ENCODE measurements around the gene P4HTM. TPM values are rescaled to one million over a fixed set of nuclear protein-coding genes. Genes with fewer than 3 reads are reported as not detected.

The P4HTM gene
- total RNA-seq, 1 experiment from 2014 or later = 63.0 TPM

- CTCF ChIA-PET = interaction anchor here (0.7 kb wide), 1 partner anchor 824 kb away, joined by 5 read pairs; no protein-coding TSS in a partner anchor
These were observed 19.4 kb downstream of the P4HTM start for GRCh38 chr3:49009396-49009795.

DNA sequence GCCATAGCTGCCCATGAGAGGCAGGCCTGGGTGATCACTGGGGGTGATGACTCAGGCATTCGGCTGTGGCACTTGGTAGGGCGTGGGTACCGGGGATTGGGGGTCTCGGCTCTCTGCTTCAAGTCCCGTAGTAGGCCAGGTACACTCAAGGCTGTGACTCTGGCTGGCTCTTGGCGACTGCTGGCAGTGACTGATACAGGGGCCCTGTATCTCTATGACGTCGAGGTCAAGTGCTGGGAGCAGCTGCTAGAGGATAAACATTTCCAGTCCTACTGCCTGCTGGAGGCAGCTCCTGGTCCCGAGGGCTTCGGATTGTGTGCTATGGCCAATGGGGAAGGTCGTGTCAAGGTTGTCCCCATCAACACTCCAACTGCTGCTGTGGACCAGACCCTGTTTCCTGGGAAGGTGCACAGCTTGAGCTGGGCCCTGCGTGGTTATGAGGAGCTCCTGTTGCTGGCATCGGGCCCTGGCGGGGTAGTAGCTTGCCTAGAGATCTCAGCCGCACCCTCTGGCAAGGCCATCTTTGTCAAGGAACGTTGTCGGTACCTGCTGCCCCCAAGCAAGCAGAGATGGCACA lies 22.5 kb downstream of the P4HTM start:
- intact Hi-C loops (cut with micrococcal nuclease; ENCODE audit: unreplicated experiment) = no loop called here
- H3K36me3 Mint-ChIP-seq (ENCODE audit: insufficient read depth, unreplicated experiment) = peaks cover 87% of the 10 kb centered on the region
- H3K4me3 Mint-ChIP-seq (ENCODE audit: low read depth, unreplicated experiment) = no peak overlapping the region
- H3K4me1 Mint-ChIP-seq (ENCODE audit: low read depth, unreplicated experiment) = peaks cover 16% of the 10 kb centered on the region
- CTCF ChIA-PET = no interaction called here
- H3K27ac Mint-ChIP-seq (ENCODE audit: unreplicated experiment) = no peak overlapping the region
- H3K27me3 Mint-ChIP-seq (ENCODE audit: unreplicated experiment) = no peaks in the 10 kb centered on the region
- H3K9me3 Mint-ChIP-seq (ENCODE audit: low read depth, unreplicated experiment) = no peaks in the 10 kb centered on the region
- no peak for DNase-seq
- TF ChIP-seq, protein P1, sequence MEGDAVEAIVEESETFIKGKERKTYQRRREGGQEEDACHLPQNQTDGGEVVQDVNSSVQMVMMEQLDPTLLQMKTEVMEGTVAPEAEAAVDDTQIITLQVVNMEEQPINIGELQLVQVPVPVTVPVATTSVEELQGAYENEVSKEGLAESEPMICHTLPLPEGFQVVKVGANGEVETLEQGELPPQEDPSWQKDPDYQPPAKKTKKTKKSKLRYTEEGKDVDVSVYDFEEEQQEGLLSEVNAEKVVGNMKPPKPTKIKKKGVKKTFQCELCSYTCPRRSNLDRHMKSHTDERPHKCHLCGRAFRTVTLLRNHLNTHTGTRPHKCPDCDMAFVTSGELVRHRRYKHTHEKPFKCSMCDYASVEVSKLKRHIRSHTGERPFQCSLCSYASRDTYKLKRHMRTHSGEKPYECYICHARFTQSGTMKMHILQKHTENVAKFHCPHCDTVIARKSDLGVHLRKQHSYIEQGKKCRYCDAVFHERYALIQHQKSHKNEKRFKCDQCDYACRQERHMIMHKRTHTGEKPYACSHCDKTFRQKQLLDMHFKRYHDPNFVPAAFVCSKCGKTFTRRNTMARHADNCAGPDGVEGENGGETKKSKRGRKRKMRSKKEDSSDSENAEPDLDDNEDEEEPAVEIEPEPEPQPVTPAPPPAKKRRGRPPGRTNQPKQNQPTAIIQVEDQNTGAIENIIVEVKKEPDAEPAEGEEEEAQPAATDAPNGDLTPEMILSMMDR (IDR thresholded peaks at IDR 0.05; ENCODE audit: unreplicated experiment) = no peak
- BruUV-seq (replicated peaks) = no TSS peak

More at GRCh38 chr3:49009396-49009795, 19.4 kb downstream of the P4HTM start:
- DNase-seq = no peak
- Mint-ChIP-seq H3K27ac (ENCODE audit: unreplicated experiment) (peak overlapping the region; percentile 88), H3K4me1 (ENCODE audit: low read depth, unreplicated experiment) (peaks cover 16% of the 10 kb centered on the region), H3K9me3 (ENCODE audit: low read depth, unreplicated experiment) (no peaks in the 10 kb centered on the region), H3K4me3 (ENCODE audit: low read depth, unreplicated experiment) (no peak overlapping the region), H3K36me3 (ENCODE audit: insufficient read depth, unreplicated experiment) (peaks cover 76% of the 10 kb centered on the region), H3K27me3 (ENCODE audit: unreplicated experiment) (no peaks in the 10 kb centered on the region)
- intact Hi-C loops (cut with micrococcal nuclease; ENCODE audit: unreplicated experiment) = no loop called here
- BruUV-seq (replicated peaks) = no TSS peak
- TF ChIP-seq, protein P1 (IDR thresholded peaks at IDR 0.05; ENCODE audit: unreplicated experiment) = no peak

GRCh38 chr3:49013113-49013737 lies 23.2 kb downstream of the P4HTM start:
- intact Hi-C loops (cut with micrococcal nuclease; ENCODE audit: unreplicated experiment) = no loop called here
- H3K4me3 Mint-ChIP-seq (ENCODE audit: low read depth, unreplicated experiment) = no peak overlapping the region
- no peaks in the 10 kb centered on the region for H3K27me3 Mint-ChIP-seq (ENCODE audit: unreplicated experiment)
- H3K36me3 Mint-ChIP-seq (ENCODE audit: insufficient read depth, unreplicated experiment) = peaks cover 87% of the 10 kb centered on the region
- no peak for DNase-seq
- H3K4me1 Mint-ChIP-seq (ENCODE audit: low read depth, unreplicated experiment) = peaks cover 12% of the 10 kb centered on the region
- H3K9me3 Mint-ChIP-seq (ENCODE audit: low read depth, unreplicated experiment) = no peaks in the 10 kb centered on the region
- CTCF ChIA-PET = interaction anchor here (0.5 to 1.7 kb wide), 2 partner anchors 25 to 485 kb away, joined by 3 to 9 read pairs; no protein-coding TSS in a partner anchor
- BruUV-seq (replicated peaks) = no TSS peak
- no peak overlapping the region for H3K27ac Mint-ChIP-seq (ENCODE audit: unreplicated experiment)
- TF ChIP-seq, protein P1 (IDR thresholded peaks at IDR 0.05; ENCODE audit: unreplicated experiment) = no peak

GRCh38 chr3:49013738-49014660 lies 24.0 kb downstream of the P4HTM start:
- no peaks in the 10 kb centered on the region for H3K27me3 Mint-ChIP-seq (ENCODE audit: unreplicated experiment)
- H3K27ac Mint-ChIP-seq (ENCODE audit: unreplicated experiment) = no peak overlapping the region
- peaks cover 88% of the 10 kb centered on the region for H3K36me3 Mint-ChIP-seq (ENCODE audit: insufficient read depth, unreplicated experiment)
- TF ChIP-seq, protein P1 (IDR thresholded peaks at IDR 0.05; ENCODE audit: unreplicated experiment) = peak; percentile 76
- DNase-seq = peak; percentile 67
- intact Hi-C loops (cut with micrococcal nuclease; ENCODE audit: unreplicated experiment) = no loop called here
- H3K4me3 Mint-ChIP-seq (ENCODE audit: low read depth, unreplicated experiment) = no peak overlapping the region
- BruUV-seq (replicated peaks) = no TSS peak
- peaks cover 6% of the 10 kb centered on the region for H3K4me1 Mint-ChIP-seq (ENCODE audit: low read depth, unreplicated experiment)
- CTCF ChIA-PET = interaction anchor here (0.5 to 1.7 kb wide), 2 partner anchors 26 to 484 kb away, joined by 3 to 9 read pairs; no protein-coding TSS in a partner anchor
- no peaks in the 10 kb centered on the region for H3K9me3 Mint-ChIP-seq (ENCODE audit: low read depth, unreplicated experiment)
